ENCODE data around the gene PRKCA. TPM values are rescaled to one million over a fixed set of nuclear protein-coding genes. Genes with fewer than 3 reads are reported as not detected.

The PRKCA gene
- total and polyA plus RNA-seq, 2 donors (not counting 3 experiments of a cell fraction or from before 2014, with no cell fraction given) = 7.5 to 34.2 TPM

GRCh38 chr17:66317629-66318028 is 15.2 kb downstream of the PRKCA start:
- peaks cover 2% of the 10 kb centered on the region for H3K9me3 ChIP-seq (replicated peaks; ENCODE audit: control insufficient read depth, insufficient read depth, low read length)
- no peaks in the 10 kb centered on the region for H3K9me1 ChIP-seq (replicated peaks; ENCODE audit: control insufficient read depth, extremely low read depth, insufficient read depth, low read length)
- POLR2A ChIA-PET = no interaction called here
- no peak overlapping the region for H3K4me3 ChIP-seq (replicated peaks in 1 of 3; ENCODE audit: insufficient read depth in 1 of 3, low read depth in 1 of 3, low read length in 3 of 3)
- no peak for DNase-seq (ENCODE audit: low read depth, low spot score)
- H4K20me1 ChIP-seq (replicated peaks; ENCODE audit: control insufficient read depth, extremely low read depth, insufficient read depth, low read length) = no peaks in the 10 kb centered on the region
- H3K9ac ChIP-seq (replicated peaks; ENCODE audit: extremely low read depth, insufficient read depth, low read length) = no peak overlapping the region
- no peak overlapping the region for H3K27ac ChIP-seq (ENCODE audit: insufficient read depth, low read depth, low read length)
- dilution Hi-C loops (cut with MboI; ENCODE audit: extremely low pct_ligation_motif_present, low sequenced_read_pairs) = no loop called here
- peaks cover 22% of the 10 kb centered on the region for H3K79me2 ChIP-seq (ENCODE audit: control insufficient read depth, insufficient read depth, low read length)
- CTCF ChIA-PET = interaction anchor here (0.6 to 1.8 kb wide), 11 partner anchors 11 to 249 kb away, joined by 3 to 9 read pairs (median 3); no protein-coding TSS in a partner anchor
- H3K4me2 ChIP-seq (ENCODE audit: insufficient read depth, low read length) = no peak overlapping the region
- FAIRE-seq = no peak
- no peak overlapping the region for H2AFZ ChIP-seq (ENCODE audit: low read depth, low read length)
- TF ChIP-seq FOS (IDR thresholded peaks at IDR 0.05; ENCODE audit: borderline replicate concordance, insufficient read depth, low read length) = no peak
- TF ChIP-seq EZH2 (IDR thresholded peaks at IDR 0.05; ENCODE audit: borderline replicate concordance, low read depth, low read length, severe bottlenecking) = no peak
- no peak for TF ChIP-seq JUN (IDR thresholded peaks at IDR 0.05; ENCODE audit: borderline replicate concordance, insufficient read depth, insufficient read length, low read depth)
- TF ChIP-seq MAX (IDR thresholded peaks at IDR 0.05; ENCODE audit: insufficient read depth, insufficient read length) = no peak
- no peak for TF ChIP-seq MYC (IDR thresholded peaks at IDR 0.05; ENCODE audit: low read depth, low read length)
- no peak for TF ChIP-seq POLR2AphosphoS5 (IDR thresholded peaks at IDR 0.05; ENCODE audit: insufficient read depth, low read depth, low read length)
- intact Hi-C loops (cut with micrococcal nuclease) = no loop called here
- H3K4me1 ChIP-seq (ENCODE audit: control insufficient read depth, extremely low read depth, insufficient read depth, low read length) = peaks cover 4% of the 10 kb centered on the region
- H3K27me3 ChIP-seq (ENCODE audit: control insufficient read depth in 2 of 2, insufficient read depth in 2 of 2, low read length in 2 of 2) = no peaks in the 10 kb centered on the region
- H3K36me3 ChIP-seq (ENCODE audit: control insufficient read depth in 2 of 2, extremely low read depth in 1 of 2, insufficient read depth in 2 of 2, low read length in 2 of 2) = no peaks in the 10 kb centered on the region
- BruUV-seq (replicated peaks) = no TSS peak

- H3K9me3 ChIP-seq (replicated peaks; ENCODE audit: control insufficient read depth, insufficient read depth, low read length) = peaks cover 2% of the 10 kb centered on the region
- FAIRE-seq (no peak), DNase-seq (ENCODE audit: low read depth, low spot score) (peak; percentile 14)
- peaks cover 29% of the 10 kb centered on the region for H3K79me2 ChIP-seq (ENCODE audit: control insufficient read depth, insufficient read depth, low read length)
- H3K4me3 ChIP-seq (replicated peaks in 1 of 3; ENCODE audit: insufficient read depth in 1 of 3, low read depth in 1 of 3, low read length in 3 of 3) = no peak overlapping the region
- H4K20me1 ChIP-seq (replicated peaks; ENCODE audit: control insufficient read depth, extremely low read depth, insufficient read depth, low read length) = no peaks in the 10 kb centered on the region
- BruUV-seq (replicated peaks) = no TSS peak
- no peaks in the 10 kb centered on the region for H3K9me1 ChIP-seq (replicated peaks; ENCODE audit: control insufficient read depth, extremely low read depth, insufficient read depth, low read length)
- ChIA-PET CTCF (no interaction called here), POLR2A (no interaction called here)
- H3K27me3 ChIP-seq (ENCODE audit: control insufficient read depth in 2 of 2, insufficient read depth in 2 of 2, low read length in 2 of 2) = no peaks in the 10 kb centered on the region
- H3K4me1 ChIP-seq (ENCODE audit: control insufficient read depth, extremely low read depth, insufficient read depth, low read length) = peaks cover 4% of the 10 kb centered on the region
- no peak overlapping the region for H3K4me2 ChIP-seq (ENCODE audit: insufficient read depth, low read length)
- dilution Hi-C loops (cut with MboI; ENCODE audit: extremely low pct_ligation_motif_present, low sequenced_read_pairs) (no loop called here), intact Hi-C loops (cut with micrococcal nuclease) (no loop called here)
- no peak overlapping the region for H3K9ac ChIP-seq (replicated peaks; ENCODE audit: extremely low read depth, insufficient read depth, low read length)
- no peak overlapping the region for H3K27ac ChIP-seq (ENCODE audit: insufficient read depth, low read depth, low read length)
- TF ChIP-seq MYC (IDR thresholded peaks at IDR 0.05; ENCODE audit: low read depth, low read length) (no peak), EZH2 (IDR thresholded peaks at IDR 0.05; ENCODE audit: borderline replicate concordance, low read depth, low read length, severe bottlenecking) (no peak), POLR2AphosphoS5 (IDR thresholded peaks at IDR 0.05; ENCODE audit: insufficient read depth, low read depth, low read length) (no peak), FOS (IDR thresholded peaks at IDR 0.05; ENCODE audit: borderline replicate concordance, insufficient read depth, low read length) (no peak), CTCF (IDR thresholded peaks at IDR 0.05; ENCODE audit: extremely low read depth in 1 of 2, insufficient read depth in 1 of 2, low read depth in 1 of 2, low read length in 2 of 2) (no peak), MAX (IDR thresholded peaks at IDR 0.05; ENCODE audit: insufficient read depth, insufficient read length) (no peak), JUN (IDR thresholded peaks at IDR 0.05; ENCODE audit: borderline replicate concordance, insufficient read depth, insufficient read length, low read depth) (no peak), POLR2A (IDR thresholded peaks at IDR 0.05; ENCODE audit: low read depth, low read length) (no peak), GATA2 (IDR thresholded peaks at IDR 0.05; ENCODE audit: insufficient read depth, insufficient read length, low read depth, low read length) (no peak)
- H2AFZ ChIP-seq (ENCODE audit: low read depth, low read length) = no peak overlapping the region
- no peaks in the 10 kb centered on the region for H3K36me3 ChIP-seq (ENCODE audit: control insufficient read depth in 2 of 2, extremely low read depth in 1 of 2, insufficient read depth in 2 of 2, low read length in 2 of 2)
These were observed 16.8 kb downstream of the PRKCA start for GRCh38 chr17:66319226-66319625.

Data from endothelial cell of umbilical vein (primary cell).